Measurements from ENCODE around the gene SLC8A1. TPM values are rescaled to one million over a fixed set of nuclear protein-coding genes. Genes with fewer than 3 reads are reported as not detected.

SLC8A1 gene
- total RNA-seq, 1 experiment from 2014 or later: 1.7 TPM

- TF ChIP-seq CTCF (conservative IDR thresholded peaks at IDR 0.05): no peak
- Histone ChIP-seq H4K91ac (ENCODE audit: insufficient read length, low read depth, low read length) (no peak overlapping the region), H4K20me1 (ENCODE audit: control insufficient read depth, insufficient read depth, insufficient read length) (no peaks in the 10 kb centered on the region), H2BK15ac (ENCODE audit: low read depth, low read length) (no peak overlapping the region), H3K23me2 (ENCODE audit: insufficient read length, low read depth, low read length, poor library complexity, severe bottlenecking) (no peaks in the 10 kb centered on the region), H2BK20ac (ENCODE audit: low read depth, low read length, poor library complexity, severe bottlenecking) (no peak overlapping the region), H2BK120ac (ENCODE audit: low read depth, low read length, poor library complexity, severe bottlenecking) (no peak overlapping the region), H3K9me3 (ENCODE audit: control insufficient read depth, low read depth, low read length) (no peaks in the 10 kb centered on the region), H4K5ac (ENCODE audit: insufficient read length, low read depth, low read length) (no peak overlapping the region), H4K8ac (replicated peaks; ENCODE audit: insufficient read length, low read depth, low read length) (no peak overlapping the region), H3K4me1 (ENCODE audit: insufficient read depth, low read length) (no peaks in the 10 kb centered on the region), H3K23ac (ENCODE audit: insufficient read length, low read depth, low read length) (no peak overlapping the region), H3K18ac (ENCODE audit: insufficient read length, low read depth, low read length) (no peak overlapping the region), H3K27ac (ENCODE audit: insufficient read length, low read depth, low read length) (no peak overlapping the region), H2AK5ac (ENCODE audit: insufficient read length, low read length) (no peak overlapping the region), H2AFZ (ENCODE audit: low read length) (no peak overlapping the region), H3K4me2 (ENCODE audit: insufficient read depth, insufficient read length, low read length) (no peak overlapping the region), H3K27me3 (ENCODE audit: insufficient read depth, low read length) (no peaks in the 10 kb centered on the region), H3K56ac (ENCODE audit: insufficient read length, low read depth, low read length) (no peak overlapping the region), H3K14ac (ENCODE audit: insufficient read depth, low read length) (no peak overlapping the region), H3K79me1 (ENCODE audit: insufficient read depth, low read depth, low read length, poor library complexity, severe bottlenecking) (no peaks in the 10 kb centered on the region), H2BK12ac (ENCODE audit: insufficient read length, low read depth, low read length) (no peak overlapping the region), H3K9ac (ENCODE audit: extremely low read depth, insufficient read length, low read length) (no peak overlapping the region), H3K4ac (ENCODE audit: low read depth, low read length) (no peak overlapping the region), H2BK5ac (ENCODE audit: insufficient read length, low read length) (no peak overlapping the region), H3T11ph (ENCODE audit: low read length) (no peak overlapping the region), H3K79me2 (ENCODE audit: insufficient read depth, low read length) (no peaks in the 10 kb centered on the region)
- Mint-ChIP-seq H3K27ac (no peak overlapping the region), H3K9me3 (no peaks in the 10 kb centered on the region), H3K27me3 (ENCODE audit: low read depth) (no peaks in the 10 kb centered on the region), H3K4me1 (no peaks in the 10 kb centered on the region), H3K4me3 (no peak overlapping the region), H3K36me3 (ENCODE audit: insufficient read depth in 1 of 3, low read depth in 3 of 3) (no peaks in the 10 kb centered on the region)
- WGBS (ENCODE audit: extremely low coverage, insufficient read length, low lambda C conversion rate): no CpG with 5 or more reads among the region's 5 CpGs
- DNase-seq: no peak
Measured at GRCh38 chr2:40388161-40388560, 63.7 kb downstream of the SLC8A1 start.

Measured in H9 (cell line).